ENCODE measurements around the gene LMAN1. TPM values are rescaled to one million over a fixed set of nuclear protein-coding genes. Genes with fewer than 3 reads are reported as not detected.

Gene LMAN1
- total and polyA plus RNA-seq, 2 of the 13 experiments (the other 11 are each of a cell fraction or from before 2014, with no cell fraction given) = 127 to 131 TPM

DNA sequence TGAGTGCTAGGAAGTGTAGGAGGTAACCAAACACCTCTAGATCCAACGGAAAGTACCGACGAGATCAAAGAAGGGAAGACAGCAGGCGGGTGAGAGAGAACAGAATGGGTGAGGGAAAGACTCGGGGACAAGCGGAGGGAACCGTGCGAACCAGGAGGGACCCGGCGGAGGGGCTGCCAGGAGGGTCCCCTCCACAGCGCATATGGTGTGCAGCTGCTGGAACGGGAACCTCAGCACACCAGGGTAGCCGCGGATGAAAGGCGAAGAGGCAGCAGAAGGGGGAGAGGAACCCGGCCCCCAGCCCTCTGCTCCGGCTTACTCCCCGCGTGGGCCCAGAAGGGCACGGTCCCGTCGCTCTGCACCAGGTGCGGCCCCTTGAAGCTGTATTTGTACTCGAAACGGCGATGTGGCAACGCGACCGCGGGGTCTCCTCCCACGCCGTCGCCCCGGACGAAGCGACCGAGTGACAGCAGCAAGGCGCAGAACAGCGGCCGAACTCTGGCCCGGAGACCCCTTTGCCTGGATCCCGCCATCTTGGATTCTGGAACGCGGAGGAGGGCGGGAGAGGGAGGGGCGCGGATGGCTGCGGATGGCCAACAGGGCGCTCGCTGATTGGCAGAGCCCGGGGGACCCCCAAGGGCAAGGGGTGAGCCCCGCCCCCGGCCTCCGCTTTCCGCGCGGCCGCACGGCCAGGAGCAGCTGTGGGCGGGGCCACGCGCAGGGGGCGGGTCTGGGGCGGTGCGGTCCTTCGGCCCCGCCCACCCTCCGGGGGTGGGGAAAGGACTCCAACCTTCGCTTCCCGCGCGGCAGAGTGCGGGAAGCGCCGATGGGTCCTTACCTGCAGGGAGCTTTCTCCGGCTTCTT is at the start of gene LMAN1 (continued):
- peak; percentile 81; the same call in 1 of the 2 replicates for TF ChIP-seq ZNF605 (CRISPR knock-in tag; IDR thresholded peaks at IDR 0.05)
- no peak for TF ChIP-seq ZNF670 (CRISPR knock-in tag; IDR thresholded peaks at IDR 0.05; ENCODE audit: borderline replicate concordance)
- TF ChIP-seq CC2D1A (CRISPR knock-in tag; IDR thresholded peaks at IDR 0.05) = no peak
- TF ChIP-seq, protein P1, sequence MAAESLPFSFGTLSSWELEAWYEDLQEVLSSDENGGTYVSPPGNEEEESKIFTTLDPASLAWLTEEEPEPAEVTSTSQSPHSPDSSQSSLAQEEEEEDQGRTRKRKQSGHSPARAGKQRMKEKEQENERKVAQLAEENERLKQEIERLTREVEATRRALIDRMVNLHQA (CRISPR knock-in tag; IDR thresholded peaks at IDR 0.05) = no peak
- TF ChIP-seq PHF21A (CRISPR knock-in tag; IDR thresholded peaks at IDR 0.05) = no peak
- 0 out of 2 replicates have a peak, but pooled peaks have one; percentile 6 for TF ChIP-seq SOX5 (CRISPR knock-in tag; IDR thresholded peaks at IDR 0.05; ENCODE audit: borderline replicate concordance)
- no peak for TF ChIP-seq ZNF17 (CRISPR knock-in tag; IDR thresholded peaks at IDR 0.05)
- no peak for TF ChIP-seq ZNF674 (CRISPR knock-in tag; IDR thresholded peaks at IDR 0.05; ENCODE audit: low read depth)
- TF ChIP-seq, protein P2, sequence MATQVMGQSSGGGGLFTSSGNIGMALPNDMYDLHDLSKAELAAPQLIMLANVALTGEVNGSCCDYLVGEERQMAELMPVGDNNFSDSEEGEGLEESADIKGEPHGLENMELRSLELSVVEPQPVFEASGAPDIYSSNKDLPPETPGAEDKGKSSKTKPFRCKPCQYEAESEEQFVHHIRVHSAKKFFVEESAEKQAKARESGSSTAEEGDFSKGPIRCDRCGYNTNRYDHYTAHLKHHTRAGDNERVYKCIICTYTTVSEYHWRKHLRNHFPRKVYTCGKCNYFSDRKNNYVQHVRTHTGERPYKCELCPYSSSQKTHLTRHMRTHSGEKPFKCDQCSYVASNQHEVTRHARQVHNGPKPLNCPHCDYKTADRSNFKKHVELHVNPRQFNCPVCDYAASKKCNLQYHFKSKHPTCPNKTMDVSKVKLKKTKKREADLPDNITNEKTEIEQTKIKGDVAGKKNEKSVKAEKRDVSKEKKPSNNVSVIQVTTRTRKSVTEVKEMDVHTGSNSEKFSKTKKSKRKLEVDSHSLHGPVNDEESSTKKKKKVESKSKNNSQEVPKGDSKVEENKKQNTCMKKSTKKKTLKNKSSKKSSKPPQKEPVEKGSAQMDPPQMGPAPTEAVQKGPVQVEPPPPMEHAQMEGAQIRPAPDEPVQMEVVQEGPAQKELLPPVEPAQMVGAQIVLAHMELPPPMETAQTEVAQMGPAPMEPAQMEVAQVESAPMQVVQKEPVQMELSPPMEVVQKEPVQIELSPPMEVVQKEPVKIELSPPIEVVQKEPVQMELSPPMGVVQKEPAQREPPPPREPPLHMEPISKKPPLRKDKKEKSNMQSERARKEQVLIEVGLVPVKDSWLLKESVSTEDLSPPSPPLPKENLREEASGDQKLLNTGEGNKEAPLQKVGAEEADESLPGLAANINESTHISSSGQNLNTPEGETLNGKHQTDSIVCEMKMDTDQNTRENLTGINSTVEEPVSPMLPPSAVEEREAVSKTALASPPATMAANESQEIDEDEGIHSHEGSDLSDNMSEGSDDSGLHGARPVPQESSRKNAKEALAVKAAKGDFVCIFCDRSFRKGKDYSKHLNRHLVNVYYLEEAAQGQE (IDR thresholded peaks at IDR 0.05; ENCODE audit: borderline replicate concordance in 1 of 2, low read depth in 1 of 2, low read length in 2 of 2) = peak in 1 of 2 experiments; percentile 7; a peak in 1 of 4 replicates
- peak; percentile 69; the same call in 1 of the 2 replicates for TF ChIP-seq ZNF317 (CRISPR knock-in tag; IDR thresholded peaks at IDR 0.05)
- TF ChIP-seq ZNF782 (CRISPR knock-in tag; IDR thresholded peaks at IDR 0.05; ENCODE audit: borderline replicate concordance) = 0 out of 2 replicates have a peak, but pooled peaks have one; percentile 61
- peak; percentile 47; the same call in 1 of the 2 replicates for TF ChIP-seq ARNTL (CRISPR knock-in tag; IDR thresholded peaks at IDR 0.05)
- TF ChIP-seq, protein P3, sequence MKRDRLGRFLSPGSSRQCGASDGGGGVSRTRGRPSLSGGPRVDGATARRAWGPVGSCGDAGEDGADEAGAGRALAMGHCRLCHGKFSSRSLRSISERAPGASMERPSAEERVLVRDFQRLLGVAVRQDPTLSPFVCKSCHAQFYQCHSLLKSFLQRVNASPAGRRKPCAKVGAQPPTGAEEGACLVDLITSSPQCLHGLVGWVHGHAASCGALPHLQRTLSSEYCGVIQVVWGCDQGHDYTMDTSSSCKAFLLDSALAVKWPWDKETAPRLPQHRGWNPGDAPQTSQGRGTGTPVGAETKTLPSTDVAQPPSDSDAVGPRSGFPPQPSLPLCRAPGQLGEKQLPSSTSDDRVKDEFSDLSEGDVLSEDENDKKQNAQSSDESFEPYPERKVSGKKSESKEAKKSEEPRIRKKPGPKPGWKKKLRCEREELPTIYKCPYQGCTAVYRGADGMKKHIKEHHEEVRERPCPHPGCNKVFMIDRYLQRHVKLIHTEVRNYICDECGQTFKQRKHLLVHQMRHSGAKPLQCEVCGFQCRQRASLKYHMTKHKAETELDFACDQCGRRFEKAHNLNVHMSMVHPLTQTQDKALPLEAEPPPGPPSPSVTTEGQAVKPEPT (CRISPR knock-in tag; IDR thresholded peaks at IDR 0.05; ENCODE audit: low read depth) = 0 out of 2 replicates have a peak, but pooled peaks have one; percentile 25
- TF ChIP-seq EHMT2 (IDR thresholded peaks at IDR 0.05; ENCODE audit: borderline replicate concordance, low read depth, low read length) = no peak
- no peak; the same call in 1 of the 2 replicates for TF ChIP-seq ZNF337 (CRISPR knock-in tag; IDR thresholded peaks at IDR 0.05; ENCODE audit: borderline replicate concordance, low read depth)
- TF ChIP-seq, protein P4, sequence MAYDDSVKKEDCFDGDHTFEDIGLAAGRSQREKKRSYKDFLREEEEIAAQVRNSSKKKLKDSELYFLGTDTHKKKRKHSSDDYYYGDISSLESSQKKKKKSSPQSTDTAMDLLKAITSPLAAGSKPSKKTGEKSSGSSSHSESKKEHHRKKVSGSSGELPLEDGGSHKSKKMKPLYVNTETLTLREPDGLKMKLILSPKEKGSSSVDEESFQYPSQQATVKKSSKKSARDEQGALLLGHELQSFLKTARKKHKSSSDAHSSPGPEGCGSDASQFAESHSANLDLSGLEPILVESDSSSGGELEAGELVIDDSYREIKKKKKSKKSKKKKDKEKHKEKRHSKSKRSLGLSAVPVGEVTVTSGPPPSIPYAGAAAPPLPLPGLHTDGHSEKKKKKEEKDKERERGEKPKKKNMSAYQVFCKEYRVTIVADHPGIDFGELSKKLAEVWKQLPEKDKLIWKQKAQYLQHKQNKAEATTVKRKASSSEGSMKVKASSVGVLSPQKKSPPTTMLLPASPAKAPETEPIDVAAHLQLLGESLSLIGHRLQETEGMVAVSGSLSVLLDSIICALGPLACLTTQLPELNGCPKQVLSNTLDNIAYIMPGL (CRISPR knock-in tag; IDR thresholded peaks at IDR 0.05; ENCODE audit: borderline replicate concordance in 1 of 2, low read depth in 1 of 2) = peak; percentile 75 to 81; a peak in 3 of 4 replicates
- TF ChIP-seq, protein P5, sequence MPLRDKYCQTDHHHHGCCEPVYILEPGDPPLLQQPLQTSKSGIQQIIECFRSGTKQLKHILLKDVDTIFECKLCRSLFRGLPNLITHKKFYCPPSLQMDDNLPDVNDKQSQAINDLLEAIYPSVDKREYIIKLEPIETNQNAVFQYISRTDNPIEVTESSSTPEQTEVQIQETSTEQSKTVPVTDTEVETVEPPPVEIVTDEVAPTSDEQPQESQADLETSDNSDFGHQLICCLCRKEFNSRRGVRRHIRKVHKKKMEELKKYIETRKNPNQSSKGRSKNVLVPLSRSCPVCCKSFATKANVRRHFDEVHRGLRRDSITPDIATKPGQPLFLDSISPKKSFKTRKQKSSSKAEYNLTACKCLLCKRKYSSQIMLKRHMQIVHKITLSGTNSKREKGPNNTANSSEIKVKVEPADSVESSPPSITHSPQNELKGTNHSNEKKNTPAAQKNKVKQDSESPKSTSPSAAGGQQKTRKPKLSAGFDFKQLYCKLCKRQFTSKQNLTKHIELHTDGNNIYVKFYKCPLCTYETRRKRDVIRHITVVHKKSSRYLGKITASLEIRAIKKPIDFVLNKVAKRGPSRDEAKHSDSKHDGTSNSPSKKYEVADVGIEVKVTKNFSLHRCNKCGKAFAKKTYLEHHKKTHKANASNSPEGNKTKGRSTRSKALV (CRISPR knock-in tag; IDR thresholded peaks at IDR 0.05) = no peak
